Measurements from ENCODE around the gene PPP1R12A.

PPP1R12A gene

DNA sequence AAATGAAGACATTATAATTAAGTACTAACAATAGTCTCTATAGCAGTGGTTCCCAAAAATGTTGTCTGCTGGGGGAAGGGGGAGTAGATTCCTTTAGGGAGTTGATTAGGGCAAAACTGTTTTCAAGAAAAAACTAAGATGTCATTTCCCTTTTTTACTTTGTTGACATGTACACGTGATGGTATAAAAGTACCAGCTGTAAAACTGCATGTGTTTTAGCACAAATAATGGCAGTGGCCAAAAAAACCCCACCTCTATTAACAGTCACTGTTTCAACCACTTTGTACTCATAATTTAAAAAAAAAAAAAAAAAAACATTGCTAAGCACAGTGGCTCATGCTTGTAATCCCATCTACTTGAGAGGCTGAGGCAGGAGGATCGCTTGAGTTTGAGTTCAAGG lies 61.7 kb downstream of the PPP1R12A start:
- DNase-seq (ENCODE audit: extremely low read depth, low read depth), result no peak
- TF ChIP-seq, protein P1, sequence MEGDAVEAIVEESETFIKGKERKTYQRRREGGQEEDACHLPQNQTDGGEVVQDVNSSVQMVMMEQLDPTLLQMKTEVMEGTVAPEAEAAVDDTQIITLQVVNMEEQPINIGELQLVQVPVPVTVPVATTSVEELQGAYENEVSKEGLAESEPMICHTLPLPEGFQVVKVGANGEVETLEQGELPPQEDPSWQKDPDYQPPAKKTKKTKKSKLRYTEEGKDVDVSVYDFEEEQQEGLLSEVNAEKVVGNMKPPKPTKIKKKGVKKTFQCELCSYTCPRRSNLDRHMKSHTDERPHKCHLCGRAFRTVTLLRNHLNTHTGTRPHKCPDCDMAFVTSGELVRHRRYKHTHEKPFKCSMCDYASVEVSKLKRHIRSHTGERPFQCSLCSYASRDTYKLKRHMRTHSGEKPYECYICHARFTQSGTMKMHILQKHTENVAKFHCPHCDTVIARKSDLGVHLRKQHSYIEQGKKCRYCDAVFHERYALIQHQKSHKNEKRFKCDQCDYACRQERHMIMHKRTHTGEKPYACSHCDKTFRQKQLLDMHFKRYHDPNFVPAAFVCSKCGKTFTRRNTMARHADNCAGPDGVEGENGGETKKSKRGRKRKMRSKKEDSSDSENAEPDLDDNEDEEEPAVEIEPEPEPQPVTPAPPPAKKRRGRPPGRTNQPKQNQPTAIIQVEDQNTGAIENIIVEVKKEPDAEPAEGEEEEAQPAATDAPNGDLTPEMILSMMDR (IDR thresholded peaks at IDR 0.05; ENCODE audit: low read depth, low read length, missing control alignments), result no peak
- no peak overlapping the region for H3K4me3 ChIP-seq (replicated peaks; ENCODE audit: low read depth, low read length)

DNA sequence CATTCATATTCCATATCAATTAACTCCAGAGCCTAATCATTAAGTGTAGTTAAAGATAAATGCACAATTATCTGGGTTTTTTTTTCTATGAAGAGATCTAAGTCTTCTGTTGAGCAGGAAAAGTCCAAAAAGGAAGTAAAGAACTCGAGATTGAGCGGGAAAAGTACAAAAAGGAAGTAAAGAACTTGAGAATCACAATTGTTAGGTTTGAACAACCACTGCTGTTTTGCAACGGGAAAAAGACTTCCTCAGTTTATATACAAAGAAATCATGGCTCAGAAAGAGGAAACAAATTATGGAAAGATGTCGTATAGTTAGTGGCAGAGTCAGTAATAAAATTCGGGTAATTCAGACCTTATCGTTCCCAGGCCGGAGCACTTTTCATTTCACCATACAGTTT lies 63.3 kb downstream of the PPP1R12A start:
- no peak for DNase-seq (ENCODE audit: extremely low read depth, low read depth)
- TF ChIP-seq, protein P1 (IDR thresholded peaks at IDR 0.05; ENCODE audit: low read depth, low read length, missing control alignments), result no peak
- H3K4me3 ChIP-seq (replicated peaks; ENCODE audit: low read depth, low read length), result no peak overlapping the region

DNA sequence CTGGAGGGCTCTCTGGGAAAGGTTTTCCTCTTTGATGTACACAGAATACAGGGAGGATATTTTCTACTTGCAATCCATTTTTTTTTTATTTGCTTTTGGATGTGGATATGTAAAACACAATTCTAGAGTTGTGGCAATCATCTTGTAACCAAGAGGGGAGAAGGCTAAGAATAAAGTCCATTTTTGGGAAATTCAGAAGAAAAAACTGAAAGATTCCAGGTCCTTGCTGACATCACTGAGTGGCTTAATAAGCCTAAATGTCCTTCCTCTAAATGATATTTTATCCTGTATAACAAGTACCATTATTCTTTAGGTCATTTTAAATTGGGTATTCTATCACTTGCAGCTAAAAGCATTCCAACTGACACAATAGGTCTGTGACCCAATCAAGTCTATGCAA lies 64.0 kb downstream of the PPP1R12A start:
- TF ChIP-seq, protein P1 (IDR thresholded peaks at IDR 0.05; ENCODE audit: low read depth, low read length, missing control alignments), result no peak
- no peak overlapping the region for H3K4me3 ChIP-seq (replicated peaks; ENCODE audit: low read depth, low read length)
- no peak for DNase-seq (ENCODE audit: extremely low read depth, low read depth)

DNA sequence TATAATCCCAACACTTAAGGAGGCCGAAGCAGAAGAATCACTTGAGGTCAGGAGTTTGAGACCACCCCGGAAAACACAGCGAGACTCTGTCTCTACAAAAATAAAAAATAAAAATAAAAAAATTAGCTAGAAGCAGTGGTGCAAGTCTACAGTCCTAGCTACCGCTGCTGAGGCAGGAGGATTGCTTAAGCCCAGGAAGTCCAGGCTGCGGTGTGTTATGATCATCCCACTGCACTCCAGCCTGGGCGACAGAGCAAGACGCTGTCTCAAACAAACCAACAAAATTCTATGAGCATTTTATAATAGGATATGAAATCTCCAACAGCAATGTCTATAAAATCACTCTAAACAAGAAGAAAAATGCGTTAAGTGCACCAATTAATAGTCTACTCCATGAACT lies 75.3 kb downstream of the PPP1R12A start:
- H3K4me3 ChIP-seq (replicated peaks; ENCODE audit: low read depth, low read length), result no peak overlapping the region
- TF ChIP-seq, protein P1 (IDR thresholded peaks at IDR 0.05; ENCODE audit: low read depth, low read length, missing control alignments), result no peak
- DNase-seq (ENCODE audit: extremely low read depth, low read depth), result no peak

DNA sequence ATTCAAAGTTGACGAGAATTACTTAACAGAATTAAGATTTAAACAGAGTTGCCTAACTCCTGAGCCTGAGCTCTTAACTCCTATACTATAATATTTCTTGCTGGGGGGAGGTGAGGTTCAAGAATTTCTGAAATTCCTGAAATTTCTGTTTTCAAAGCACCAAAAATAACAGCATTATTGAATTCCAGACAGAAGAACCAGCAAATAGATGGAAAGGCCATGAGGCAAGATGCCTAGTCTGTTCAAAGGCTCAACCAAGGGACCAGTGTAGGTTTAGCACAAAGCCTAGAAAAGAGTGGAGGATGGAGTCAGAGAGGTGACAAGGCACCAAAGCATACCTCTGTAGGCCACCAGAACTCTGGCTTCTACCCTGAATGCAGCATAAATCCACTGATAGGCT lies 76.4 kb downstream of the PPP1R12A start:
- TF ChIP-seq, protein P1 (IDR thresholded peaks at IDR 0.05; ENCODE audit: low read depth, low read length, missing control alignments), result no peak
- no peak for DNase-seq (ENCODE audit: extremely low read depth, low read depth)
- H3K4me3 ChIP-seq (replicated peaks; ENCODE audit: low read depth, low read length), result no peak overlapping the region

DNA sequence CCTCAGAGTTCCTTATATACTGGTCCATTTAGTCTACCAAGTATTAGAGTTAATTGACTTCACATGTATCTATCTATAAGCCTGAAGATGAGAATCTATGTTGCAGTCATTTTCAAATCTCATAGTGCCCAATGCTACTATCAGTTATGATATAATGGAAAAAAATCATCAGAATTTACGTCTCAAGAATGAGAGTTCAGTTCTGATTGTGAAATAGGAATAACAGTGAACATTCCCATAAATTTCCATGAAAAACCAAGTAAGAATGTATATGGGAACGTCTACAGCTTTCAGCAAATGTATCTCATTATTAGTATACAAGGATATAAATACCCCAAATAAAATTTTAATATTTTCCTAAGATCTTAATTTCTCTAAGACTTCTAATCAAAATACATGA lies 77.2 kb downstream of the PPP1R12A start:
- no peak overlapping the region for H3K4me3 ChIP-seq (replicated peaks; ENCODE audit: low read depth, low read length)
- DNase-seq (ENCODE audit: extremely low read depth, low read depth), result no peak
- TF ChIP-seq, protein P1 (IDR thresholded peaks at IDR 0.05; ENCODE audit: low read depth, low read length, missing control alignments), result no peak

DNA sequence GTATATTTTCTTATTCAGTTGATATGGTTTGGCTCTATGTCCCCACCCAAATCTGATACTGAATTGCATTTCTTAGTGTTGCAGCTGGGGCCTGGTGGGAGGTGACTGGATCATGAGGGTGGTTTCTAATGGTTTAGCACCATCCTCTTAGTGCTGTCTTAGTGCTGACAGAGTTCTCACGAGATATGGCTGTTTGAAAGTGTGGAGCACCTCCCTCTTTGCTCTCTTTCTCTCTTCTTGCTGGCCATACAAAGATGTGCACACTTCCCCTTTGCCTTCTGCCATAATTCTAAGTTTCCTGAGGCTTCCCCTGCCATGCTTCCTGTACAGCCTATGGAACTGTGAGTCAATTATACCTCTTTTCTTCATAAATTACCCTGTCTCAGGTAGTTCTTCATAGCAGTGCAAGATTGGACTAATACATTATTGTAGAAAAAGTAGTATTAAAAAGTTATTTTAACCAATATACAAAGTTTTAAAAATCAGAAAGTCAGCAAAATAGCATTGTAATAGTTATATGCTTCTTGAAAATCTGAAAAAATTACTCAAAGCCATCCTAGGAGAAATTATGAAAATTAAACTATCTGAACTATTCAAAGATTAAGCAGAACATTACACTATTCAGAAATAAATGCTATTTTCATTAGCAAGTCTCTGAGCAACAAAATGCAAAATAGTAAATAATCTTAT lies 84.1 kb downstream of the PPP1R12A start:
- H3K4me3 ChIP-seq (replicated peaks; ENCODE audit: low read depth, low read length), result no peak overlapping the region
- TF ChIP-seq, protein P1 (IDR thresholded peaks at IDR 0.05; ENCODE audit: low read depth, low read length, missing control alignments), result no peak
- DNase-seq (ENCODE audit: extremely low read depth, low read depth), result no peak
